ENCODE measurements around the gene SCGB3A1. TPM values are rescaled to one million over a fixed set of nuclear protein-coding genes. Genes with fewer than 3 reads are reported as not detected.

SCGB3A1 gene
- total RNA-seq, 2 donors from 2014 or later: not detected

- no peaks in the 10 kb centered on the region for H3K27me3 ChIP-seq
- H3K27ac ChIP-seq: no peak overlapping the region
- no peaks in the 10 kb centered on the region for H3K36me3 ChIP-seq (replicated peaks in 1 of 2; ENCODE audit: insufficient read depth in 1 of 2, low read depth in 2 of 2)
- H3K9me3 ChIP-seq: no peaks in the 10 kb centered on the region
- ATAC-seq: no peak
- no peak for TF ChIP-seq POLR2A (IDR thresholded peaks at IDR 0.05)
- TF ChIP-seq, protein P1, sequence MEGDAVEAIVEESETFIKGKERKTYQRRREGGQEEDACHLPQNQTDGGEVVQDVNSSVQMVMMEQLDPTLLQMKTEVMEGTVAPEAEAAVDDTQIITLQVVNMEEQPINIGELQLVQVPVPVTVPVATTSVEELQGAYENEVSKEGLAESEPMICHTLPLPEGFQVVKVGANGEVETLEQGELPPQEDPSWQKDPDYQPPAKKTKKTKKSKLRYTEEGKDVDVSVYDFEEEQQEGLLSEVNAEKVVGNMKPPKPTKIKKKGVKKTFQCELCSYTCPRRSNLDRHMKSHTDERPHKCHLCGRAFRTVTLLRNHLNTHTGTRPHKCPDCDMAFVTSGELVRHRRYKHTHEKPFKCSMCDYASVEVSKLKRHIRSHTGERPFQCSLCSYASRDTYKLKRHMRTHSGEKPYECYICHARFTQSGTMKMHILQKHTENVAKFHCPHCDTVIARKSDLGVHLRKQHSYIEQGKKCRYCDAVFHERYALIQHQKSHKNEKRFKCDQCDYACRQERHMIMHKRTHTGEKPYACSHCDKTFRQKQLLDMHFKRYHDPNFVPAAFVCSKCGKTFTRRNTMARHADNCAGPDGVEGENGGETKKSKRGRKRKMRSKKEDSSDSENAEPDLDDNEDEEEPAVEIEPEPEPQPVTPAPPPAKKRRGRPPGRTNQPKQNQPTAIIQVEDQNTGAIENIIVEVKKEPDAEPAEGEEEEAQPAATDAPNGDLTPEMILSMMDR (IDR thresholded peaks at IDR 0.05): no peak
- DNase-seq: no peak
- 73 to 80% methylated on average over 1 to 44 of the region's 44 CpGs for WGBS, 2 donors
- H3K4me1 ChIP-seq: no peaks in the 10 kb centered on the region
- intact Hi-C loops (cut with DNase I): no loop called here
- no peak overlapping the region for H3K4me3 ChIP-seq
Measured at GRCh38 chr5:180628827-180629750, 37.8 kb upstream of the SCGB3A1 start.

- ATAC-seq (no peak), DNase-seq (no peak)
- 63 to 76% methylated on average over 10 to 14 of the region's 14 CpGs for WGBS, 2 donors
- H3K36me3 ChIP-seq (replicated peaks in 1 of 2; ENCODE audit: insufficient read depth in 1 of 2, low read depth in 2 of 2): no peaks in the 10 kb centered on the region
- H3K27ac ChIP-seq: no peak overlapping the region
- intact Hi-C loops (cut with DNase I): no loop called here
- TF ChIP-seq POLR2A (IDR thresholded peaks at IDR 0.05): no peak
- TF ChIP-seq, protein P1 (IDR thresholded peaks at IDR 0.05): no peak
- H3K4me1 ChIP-seq: no peaks in the 10 kb centered on the region
- H3K4me3 ChIP-seq: no peak overlapping the region
- no peaks in the 10 kb centered on the region for H3K27me3 ChIP-seq
- H3K9me3 ChIP-seq: no peaks in the 10 kb centered on the region
Measured at GRCh38 chr5:180628211-180628610, 36.9 kb upstream of the SCGB3A1 start.

GRCh38 chr5:180627386-180628120 lies 36.3 kb upstream of the SCGB3A1 start:
- ATAC-seq (no peak), DNase-seq (no peak)
- no peak for TF ChIP-seq POLR2A (IDR thresholded peaks at IDR 0.05)
- TF ChIP-seq, protein P1 (IDR thresholded peaks at IDR 0.05): no peak
- intact Hi-C loops (cut with DNase I): no loop called here
- Histone ChIP-seq H3K27me3 (no peaks in the 10 kb centered on the region), H3K4me3 (no peak overlapping the region), H3K27ac (no peak overlapping the region), H3K9me3 (no peaks in the 10 kb centered on the region), H3K36me3 (replicated peaks in 1 of 2; ENCODE audit: insufficient read depth in 1 of 2, low read depth in 2 of 2) (no peaks in the 10 kb centered on the region), H3K4me1 (no peaks in the 10 kb centered on the region)
- WGBS, 2 donors: 66 to 70% methylated on average over 8 to 11 of the region's 12 CpGs

DNA sequence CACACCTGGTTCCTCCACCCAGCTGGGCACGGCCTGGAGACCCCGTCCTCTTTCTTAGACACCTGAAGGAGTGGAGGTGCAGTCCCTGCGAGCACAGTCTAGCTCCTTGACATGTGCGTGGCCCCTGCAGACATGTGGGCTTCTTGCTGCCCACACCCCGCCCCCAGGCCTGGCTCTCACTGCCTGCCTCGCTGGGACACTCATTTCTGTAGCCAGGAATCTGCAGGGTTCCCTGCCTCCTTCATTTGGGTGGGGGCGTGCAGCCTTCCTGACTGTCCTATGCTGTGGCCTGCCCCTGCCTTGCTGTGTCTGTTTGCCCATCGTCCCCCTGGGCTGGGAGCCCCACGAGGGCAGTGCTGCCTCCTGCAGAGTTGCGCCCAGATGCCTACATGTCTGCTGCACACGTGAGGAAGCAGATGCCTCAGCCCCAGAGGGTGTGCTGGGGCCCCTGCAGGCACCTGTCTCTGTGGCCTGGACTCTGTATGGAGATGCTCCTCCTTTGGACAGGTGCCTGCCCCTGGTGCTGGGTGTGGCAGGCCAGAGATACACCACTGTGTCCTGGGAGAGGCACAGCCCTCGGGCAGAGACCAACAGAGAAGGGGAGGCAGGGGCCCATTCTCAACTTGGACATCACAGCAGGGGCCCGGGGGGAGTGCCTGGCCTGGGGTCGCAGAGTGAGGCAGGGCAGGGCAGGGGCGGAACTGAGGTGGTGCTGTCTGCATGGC lies 35.5 kb upstream of the SCGB3A1 start:
- DNase-seq (no peak), ATAC-seq (no peak)

More for the DNA sequence above, 35.5 kb upstream of the SCGB3A1 start:
- H3K4me3 ChIP-seq: no peak overlapping the region
- H3K27me3 ChIP-seq: no peaks in the 10 kb centered on the region
- no peaks in the 10 kb centered on the region for H3K36me3 ChIP-seq (replicated peaks in 1 of 2; ENCODE audit: insufficient read depth in 1 of 2, low read depth in 2 of 2)
- intact Hi-C loops (cut with DNase I): no loop called here
- no peaks in the 10 kb centered on the region for H3K9me3 ChIP-seq
- H3K27ac ChIP-seq: no peak overlapping the region
- 63 to 77% methylated on average over 3 to 15 of the region's 15 CpGs for WGBS, 2 donors
- TF ChIP-seq, protein P1 (IDR thresholded peaks at IDR 0.05): no peak
- no peak for TF ChIP-seq POLR2A (IDR thresholded peaks at IDR 0.05)
- no peaks in the 10 kb centered on the region for H3K4me1 ChIP-seq
